Type B pancreatic cell (in vitro differentiated cells): ENCODE results near the gene TERT. TPM values are rescaled to one million over a fixed set of nuclear protein-coding genes. Genes with fewer than 3 reads are reported as not detected.

Experiments
- DNase-seq: peaks from one replicate; pipeline ENCODE4 v3.0.0; 2021; ENCODE audit warnings: mixed read lengths; ENCODE audit not compliant: unreplicated experiment; ENCODE audit errors: extremely low spot score
- H3K27ac Mint-ChIP-seq: 2 replicates; pipeline ENCODE4 v1.8.0; 2021; ENCODE audit warnings: mild to moderate bottlenecking, mixed read lengths
- H3K27me3 Mint-ChIP-seq: 2 replicates; pipeline ENCODE4 v1.8.0; 2021; ENCODE audit warnings: mixed read lengths
- H3K36me3 Mint-ChIP-seq: 2 replicates; pipeline ENCODE4 v1.8.0; 2021; ENCODE audit warnings: mixed read lengths
- H3K4me1 Mint-ChIP-seq: one replicate; pipeline ENCODE4 v1.8.0; 2021; ENCODE audit warnings: mixed read lengths; ENCODE audit not compliant: unreplicated experiment
- H3K4me3 Mint-ChIP-seq: 2 replicates; pipeline ENCODE4 v1.8.0; 2021; ENCODE audit warnings: mild to moderate bottlenecking, mixed read lengths
- H3K9me3 Mint-ChIP-seq: 2 replicates; pipeline ENCODE4 v1.8.0; 2021; ENCODE audit warnings: mixed read lengths
- microRNA-seq: library from miRNA; unstranded; fragments of <30 nt; microRNA quantifications from one replicate; pipeline ENCODE4, GENCODE V29; 2020
- total RNA-seq: library from RNA; stranded (reverse); gene quantifications from 2 replicates; pipeline ENCODE4 v1.2.1, GENCODE V29; 2021; ENCODE audit warnings: low replicate concordance
- TF ChIP-seq, protein P1 (sequence below): fragments of 200-600 bp; sonication (generic); conservative IDR thresholded peaks from 2 replicates; pipeline ENCODE4 v1.5.0; 2021; ENCODE audit warnings: antibody characterized with exemption, mild to moderate bottlenecking

The TERT gene
- total RNA-seq, 1 donor from 2014 or later = 2.4 TPM

DNA sequence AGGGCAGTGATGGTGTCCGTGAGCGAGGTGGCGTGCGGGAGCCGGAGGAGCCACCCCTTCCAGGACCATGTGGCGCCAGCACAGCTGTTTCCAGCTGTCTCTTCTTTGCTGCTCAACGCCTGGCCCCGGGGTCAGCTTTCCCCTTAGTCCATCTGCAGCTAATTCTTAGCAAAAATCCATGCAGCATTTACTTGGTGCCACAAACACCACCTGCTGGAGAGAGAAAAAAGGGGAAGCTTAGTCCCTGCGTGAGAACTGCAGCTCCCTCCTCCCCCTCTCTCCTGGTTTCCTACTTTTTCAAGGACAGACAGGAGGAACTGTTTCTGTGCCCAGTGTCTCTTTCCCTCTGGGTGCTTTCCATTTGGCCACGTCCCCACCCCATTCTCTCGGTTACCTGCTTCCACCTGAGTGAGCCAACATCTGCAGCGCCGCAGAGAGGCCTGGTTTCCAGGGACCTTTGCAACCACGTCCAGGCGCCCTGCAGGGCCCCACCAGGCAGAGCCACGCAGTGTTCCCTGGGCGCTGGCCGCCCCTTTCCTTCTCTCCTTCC lies 90.1 kb downstream of the TERT start:
- Mint-ChIP-seq H3K4me3 (no peak overlapping the region), H3K27me3 (peaks cover 10% of the 10 kb centered on the region), H3K27ac (peak overlapping the region; percentile 61), H3K36me3 (no peaks in the 10 kb centered on the region), H3K4me1 (peaks cover 10% of the 10 kb centered on the region), H3K9me3 (no peaks in the 10 kb centered on the region)
- no peak for DNase-seq
- TF ChIP-seq, protein P1, sequence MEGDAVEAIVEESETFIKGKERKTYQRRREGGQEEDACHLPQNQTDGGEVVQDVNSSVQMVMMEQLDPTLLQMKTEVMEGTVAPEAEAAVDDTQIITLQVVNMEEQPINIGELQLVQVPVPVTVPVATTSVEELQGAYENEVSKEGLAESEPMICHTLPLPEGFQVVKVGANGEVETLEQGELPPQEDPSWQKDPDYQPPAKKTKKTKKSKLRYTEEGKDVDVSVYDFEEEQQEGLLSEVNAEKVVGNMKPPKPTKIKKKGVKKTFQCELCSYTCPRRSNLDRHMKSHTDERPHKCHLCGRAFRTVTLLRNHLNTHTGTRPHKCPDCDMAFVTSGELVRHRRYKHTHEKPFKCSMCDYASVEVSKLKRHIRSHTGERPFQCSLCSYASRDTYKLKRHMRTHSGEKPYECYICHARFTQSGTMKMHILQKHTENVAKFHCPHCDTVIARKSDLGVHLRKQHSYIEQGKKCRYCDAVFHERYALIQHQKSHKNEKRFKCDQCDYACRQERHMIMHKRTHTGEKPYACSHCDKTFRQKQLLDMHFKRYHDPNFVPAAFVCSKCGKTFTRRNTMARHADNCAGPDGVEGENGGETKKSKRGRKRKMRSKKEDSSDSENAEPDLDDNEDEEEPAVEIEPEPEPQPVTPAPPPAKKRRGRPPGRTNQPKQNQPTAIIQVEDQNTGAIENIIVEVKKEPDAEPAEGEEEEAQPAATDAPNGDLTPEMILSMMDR = peak; percentile 70

DNA sequence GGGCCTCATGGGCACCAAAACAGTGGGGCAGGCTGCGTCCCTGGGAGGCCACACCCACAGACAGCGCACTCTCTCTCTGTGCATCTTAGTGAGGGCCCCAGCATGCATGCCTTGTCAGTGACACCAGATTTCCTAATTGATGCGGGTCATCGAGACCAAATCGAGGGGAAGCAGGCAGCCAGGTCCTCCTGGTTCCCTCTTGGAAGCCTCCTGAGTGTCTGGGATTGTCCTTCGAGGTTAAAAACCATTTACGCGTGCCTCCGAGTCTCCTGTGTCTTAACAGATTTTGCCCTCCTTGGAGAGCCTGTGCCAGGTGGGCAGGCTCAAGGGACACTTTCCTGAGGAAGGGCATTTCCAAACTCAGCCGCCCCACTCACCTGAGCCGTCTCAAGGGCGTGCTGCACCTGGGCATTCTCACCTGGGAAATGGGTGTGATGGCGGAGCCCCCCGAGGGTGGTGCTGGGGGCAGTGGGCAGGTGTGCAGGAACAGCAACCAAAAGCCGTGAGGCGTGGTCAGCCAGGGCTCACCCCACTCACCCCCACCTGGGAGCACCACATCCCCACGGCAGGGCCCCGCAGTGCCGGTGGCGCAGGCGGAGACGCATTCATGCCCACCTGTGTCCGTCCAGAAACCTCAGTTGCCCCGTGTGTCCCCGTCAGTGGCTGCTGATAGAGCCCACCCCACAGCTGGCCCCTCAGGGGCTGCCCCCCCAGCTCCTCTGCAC lies 90.7 kb downstream of the TERT start:
- H3K9me3 Mint-ChIP-seq = no peaks in the 10 kb centered on the region
- TF ChIP-seq, protein P1 = no peak
- peaks cover 10% of the 10 kb centered on the region for H3K4me1 Mint-ChIP-seq
- H3K36me3 Mint-ChIP-seq = no peaks in the 10 kb centered on the region
- no peak overlapping the region for H3K27ac Mint-ChIP-seq
- H3K4me3 Mint-ChIP-seq = no peak overlapping the region
- H3K27me3 Mint-ChIP-seq = peaks cover 10% of the 10 kb centered on the region
- no peak for DNase-seq

DNA sequence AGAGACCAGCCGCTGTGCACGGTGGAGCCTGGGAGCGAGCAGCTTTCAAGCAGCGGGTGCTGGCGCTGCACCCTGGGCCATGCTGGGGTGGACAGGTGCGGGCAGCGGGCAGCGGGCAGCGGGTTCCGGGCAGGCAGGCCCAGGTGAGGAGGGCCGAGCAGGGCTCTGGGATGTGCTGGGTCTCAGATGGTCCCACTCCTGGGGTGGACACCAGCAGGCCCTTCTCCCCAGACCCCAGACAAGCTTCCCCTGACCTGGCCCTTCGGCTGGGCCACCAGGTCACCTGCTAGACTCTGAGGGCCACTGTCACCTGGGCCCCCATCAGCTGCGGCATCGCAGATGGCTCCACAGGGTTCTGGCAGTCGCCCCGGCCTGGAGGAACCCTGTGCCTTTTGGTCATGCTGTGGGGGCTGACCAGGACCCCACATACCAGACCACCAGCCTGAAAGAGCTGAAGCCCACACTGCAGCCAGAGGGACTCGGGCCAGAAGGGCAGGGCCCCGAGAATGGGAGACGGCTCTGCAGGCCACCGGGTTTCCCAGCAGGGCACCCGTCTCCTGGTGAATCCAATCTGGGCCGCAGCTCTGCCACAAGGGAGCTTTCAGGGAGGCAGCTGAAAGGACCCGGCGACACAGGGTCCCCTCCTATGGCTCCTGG lies 91.4 kb downstream of the TERT start:
- TF ChIP-seq, protein P1 = no peak
- Mint-ChIP-seq H3K27ac (no peak overlapping the region), H3K27me3 (peaks cover 10% of the 10 kb centered on the region), H3K9me3 (no peaks in the 10 kb centered on the region), H3K36me3 (no peaks in the 10 kb centered on the region), H3K4me1 (peaks cover 10% of the 10 kb centered on the region), H3K4me3 (no peak overlapping the region)
- DNase-seq = no peak

Small RNAs within 50 kb of the gene (microRNA-seq; reads per million reads assigned to microRNA genes)
- gene MIR4457 = not detected

Other genes starting within 250 kb of the TERT start
- gene SLC12A7, start 183.0 kb downstream of the TERT start, total RNA-seq = 44.7 and 57.6 TPM in 2 replicates
- gene SLC6A19, start 93.5 kb downstream of the TERT start, total RNA-seq = 12.6 and 22.2 TPM in 2 replicates
- gene SLC6A18, start 69.7 kb downstream of the TERT start, total RNA-seq = 0.41 and 0.48 TPM in 2 replicates
- gene CLPTM1L, start 50.0 kb upstream of the TERT start, total RNA-seq = 84.8 and 90.1 TPM in 2 replicates
- gene SLC6A3, start 150.4 kb upstream of the TERT start, total RNA-seq = 0.19 TPM in 2 replicates
- gene LPCAT1, start 228.9 kb upstream of the TERT start, total RNA-seq = 91.6 and 97.1 TPM in 2 replicates